Stimulated activated naive B cell treated with anti-CD40 and anti-IgM and Interleukin-4, amounts not matched to agents 10 μg/mL and 1 μg/mL and 100 μg/mL, for 72 hours (primary cell): ENCODE data around the gene RELN.

ENCODE experiments used
- ATAC-seq, 2 donors: fragments of 150-1000 bp; cut with Tn5 transposase; replicated peaks; 2 replicates each; pipeline ENCODE4 v1.10.0; 2021; ENCODE audit warnings: moderate library complexity in 1 of 2
- DNase-seq: peaks from one replicate; pipeline ENCODE4 v3.0.0; 2021
- H3K27ac Mint-ChIP-seq: one replicate; pipeline ENCODE4 v1.8.0; 2022; ENCODE audit warnings: mild to moderate bottlenecking, mixed read lengths
- H3K27me3 Mint-ChIP-seq, 2 donors: one replicate each; pipeline ENCODE4 v1.8.0; 2022; ENCODE audit warnings: mixed read lengths in 2 of 2
- H3K36me3 Mint-ChIP-seq, 2 donors: one replicate each; pipeline ENCODE4 v1.8.0; 2022; ENCODE audit warnings: mixed read lengths in 2 of 2, mild to moderate bottlenecking in 1 of 2
- H3K4me1 Mint-ChIP-seq, 2 donors: one replicate each; pipeline ENCODE4 v1.8.0; 2022; ENCODE audit warnings: mixed read lengths in 2 of 2, mild to moderate bottlenecking in 1 of 2
- H3K4me3 Mint-ChIP-seq, 2 donors: one replicate each; pipeline ENCODE4 v1.8.0; 2022; ENCODE audit warnings: mild to moderate bottlenecking in 2 of 2, mixed read lengths in 2 of 2, moderate library complexity in 1 of 2
- H3K9me3 Mint-ChIP-seq, 2 donors: one replicate each; pipeline ENCODE4 v1.8.0; 2022; ENCODE audit warnings: mixed read lengths in 2 of 2, mild to moderate bottlenecking in 1 of 2

Gene RELN

GRCh38 chr7:103944230-103944900, 45.1 kb downstream of the RELN start:
- Mint-ChIP-seq H3K36me3 (no peaks in the 10 kb centered on the region), H3K4me1 (no peaks in the 10 kb centered on the region), H3K9me3 (no peaks in the 10 kb centered on the region), H3K27ac (no peak overlapping the region), H3K27me3 (no peaks in the 10 kb centered on the region), H3K4me3 (no peak overlapping the region)
- DNase-seq: no peak
- no peak for ATAC-seq

DNA sequence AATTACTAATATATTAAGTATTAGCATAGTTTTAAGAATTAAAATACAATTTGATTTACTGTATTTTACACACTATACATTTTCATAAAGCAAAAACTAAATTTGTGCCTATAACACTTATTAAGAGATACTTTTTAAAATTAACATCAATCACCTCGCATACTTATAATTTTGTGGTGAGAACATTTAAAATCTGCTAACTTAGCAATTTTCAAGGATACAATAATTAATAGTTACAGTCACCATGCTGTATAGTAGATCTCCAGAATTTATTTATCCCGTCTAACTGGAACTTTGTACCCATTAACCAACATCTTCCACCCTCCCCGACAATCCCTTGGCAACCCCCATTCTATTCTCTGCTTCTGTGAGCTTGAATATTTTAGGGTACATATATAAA, 47.5 kb downstream of the RELN start:
- Mint-ChIP-seq H3K36me3 (no peaks in the 10 kb centered on the region), H3K27ac (no peak overlapping the region), H3K9me3 (no peaks in the 10 kb centered on the region), H3K4me1 (no peaks in the 10 kb centered on the region), H3K27me3 (no peaks in the 10 kb centered on the region), H3K4me3 (no peak overlapping the region)
- no peak for DNase-seq
- no peak for ATAC-seq

- no peak for DNase-seq
- H3K9me3 Mint-ChIP-seq: peaks cover 0 to 4% of the 10 kb centered on the region in 2 donors
- no peaks in the 10 kb centered on the region for H3K36me3 Mint-ChIP-seq
- H3K4me3 Mint-ChIP-seq: no peak overlapping the region
- no peak overlapping the region for H3K27ac Mint-ChIP-seq
- no peak for ATAC-seq
- H3K4me1 Mint-ChIP-seq: no peaks in the 10 kb centered on the region
- peaks cover 0 to 8% of the 10 kb centered on the region in 2 donors for H3K27me3 Mint-ChIP-seq
Observed at GRCh38 chr7:103940382-103941268, 48.8 kb downstream of the RELN start.

- H3K9me3 Mint-ChIP-seq: peaks cover 0 to 4% of the 10 kb centered on the region in 2 donors
- no peak for DNase-seq
- ATAC-seq: no peak
- H3K36me3 Mint-ChIP-seq: no peaks in the 10 kb centered on the region
- peaks cover 0 to 9% of the 10 kb centered on the region in 2 donors for H3K27me3 Mint-ChIP-seq
- H3K4me3 Mint-ChIP-seq: no peak overlapping the region
- H3K4me1 Mint-ChIP-seq: no peaks in the 10 kb centered on the region
- no peak overlapping the region for H3K27ac Mint-ChIP-seq
Observed at GRCh38 chr7:103937680-103938079, 51.8 kb downstream of the RELN start.

DNA sequence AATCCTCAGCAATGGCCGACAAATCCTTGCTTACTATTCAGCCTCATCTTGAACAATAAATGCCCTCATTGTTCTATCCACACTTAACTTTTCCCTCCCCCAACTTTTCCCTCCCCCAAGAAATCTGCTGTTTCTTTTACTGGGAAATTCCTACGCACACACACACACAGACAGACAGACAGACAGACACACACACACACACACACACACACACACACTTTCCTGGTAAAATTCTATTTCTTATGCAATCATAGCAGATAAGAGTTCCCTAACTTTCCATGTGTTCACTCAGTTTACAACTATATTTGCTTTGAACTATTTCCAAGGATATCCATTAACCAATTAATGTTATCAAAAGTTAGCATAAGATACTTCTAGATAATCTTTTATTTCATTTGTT, 52.9 kb downstream of the RELN start:
- Mint-ChIP-seq H3K36me3 (no peaks in the 10 kb centered on the region), H3K27ac (no peak overlapping the region), H3K27me3 (peaks cover 0 to 9% of the 10 kb centered on the region in 2 donors), H3K4me1 (no peaks in the 10 kb centered on the region), H3K9me3 (peaks cover 2 to 4% of the 10 kb centered on the region in 2 donors), H3K4me3 (no peak overlapping the region)
- no peak for DNase-seq
- no peak for ATAC-seq

DNA sequence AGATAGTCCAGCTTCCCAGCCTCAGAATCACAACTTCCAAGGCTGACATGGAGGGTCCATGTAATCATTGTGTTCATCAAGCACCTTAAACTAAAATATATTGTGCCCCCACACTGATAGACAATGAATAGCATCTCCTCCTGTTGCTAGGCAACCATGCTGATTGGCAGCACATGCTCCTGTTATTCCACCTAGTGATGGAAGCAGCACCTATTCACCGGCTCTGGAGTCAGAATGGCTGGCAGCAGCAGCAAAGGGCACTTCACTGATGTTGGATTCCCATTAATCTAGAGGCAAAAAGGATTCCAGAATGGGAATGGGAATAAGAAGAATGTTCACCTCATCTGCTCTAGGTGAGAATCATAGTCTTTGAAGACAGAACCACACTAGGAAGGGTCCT, 55.0 kb downstream of the RELN start:
- Mint-ChIP-seq H3K27ac (no peak overlapping the region), H3K9me3 (peaks cover 2 to 4% of the 10 kb centered on the region in 2 donors), H3K36me3 (no peaks in the 10 kb centered on the region), H3K4me1 (no peaks in the 10 kb centered on the region), H3K4me3 (no peak overlapping the region), H3K27me3 (peaks cover 0 to 9% of the 10 kb centered on the region in 2 donors)
- ATAC-seq: no peak
- DNase-seq: no peak

DNA sequence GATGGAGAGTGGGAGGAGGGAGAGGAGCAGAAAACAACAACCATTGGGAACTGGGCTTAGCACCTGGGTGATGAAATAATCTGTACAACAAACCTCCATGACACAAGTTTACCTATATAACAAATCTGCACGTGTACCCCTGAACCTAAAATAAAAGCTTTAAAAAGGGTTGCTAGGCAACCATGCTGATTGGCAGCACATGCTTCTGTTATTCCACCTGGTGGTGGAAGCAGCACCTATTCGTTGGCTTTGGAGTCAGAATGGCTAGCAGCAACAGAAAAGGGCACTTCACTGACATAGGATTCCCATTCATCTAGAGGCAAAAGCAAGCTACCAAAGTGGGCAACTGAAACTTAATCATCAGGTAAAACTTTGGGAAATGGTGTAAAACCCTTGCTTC, 57.1 kb downstream of the RELN start:
- Mint-ChIP-seq H3K27ac (no peak overlapping the region), H3K36me3 (no peaks in the 10 kb centered on the region), H3K27me3 (peaks cover 0 to 9% of the 10 kb centered on the region in 2 donors), H3K4me3 (no peak overlapping the region), H3K9me3 (peaks cover 2 to 4% of the 10 kb centered on the region in 2 donors), H3K4me1 (no peaks in the 10 kb centered on the region)
- no peak for DNase-seq
- ATAC-seq: no peak

DNA sequence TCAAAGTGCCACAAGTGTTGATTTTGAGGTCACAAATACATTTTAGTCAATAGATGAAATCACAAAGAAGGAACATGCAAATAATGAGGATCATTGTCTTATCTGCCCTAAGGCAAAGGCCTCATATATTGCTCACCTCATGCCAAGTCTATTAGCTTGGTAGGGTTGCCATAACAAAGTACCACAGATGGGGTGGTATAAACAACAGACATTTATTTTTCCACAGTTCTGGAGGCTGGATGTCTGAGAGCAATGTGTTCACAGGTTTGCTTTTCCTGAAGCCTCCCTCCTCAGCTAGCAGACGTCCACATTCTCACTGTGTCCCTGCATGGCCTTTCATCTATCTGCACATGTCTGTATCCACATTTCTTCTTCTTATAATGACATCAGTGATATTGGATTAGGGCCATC, 59.6 kb downstream of the RELN start:
- ATAC-seq: no peak
- H3K9me3 Mint-ChIP-seq: peaks cover 0 to 2% of the 10 kb centered on the region in 2 donors
- H3K27ac Mint-ChIP-seq: no peak overlapping the region
- H3K36me3 Mint-ChIP-seq: no peaks in the 10 kb centered on the region
- no peak overlapping the region for H3K4me3 Mint-ChIP-seq
- no peak for DNase-seq
- H3K4me1 Mint-ChIP-seq: no peaks in the 10 kb centered on the region
- H3K27me3 Mint-ChIP-seq: no peaks in the 10 kb centered on the region

- H3K36me3 Mint-ChIP-seq: no peaks in the 10 kb centered on the region
- no peaks in the 10 kb centered on the region for H3K27me3 Mint-ChIP-seq
- peaks cover 0 to 2% of the 10 kb centered on the region in 2 donors for H3K9me3 Mint-ChIP-seq
- ATAC-seq: no peak
- no peak overlapping the region for H3K4me3 Mint-ChIP-seq
- H3K27ac Mint-ChIP-seq: no peak overlapping the region
- H3K4me1 Mint-ChIP-seq: no peaks in the 10 kb centered on the region
- no peak for DNase-seq
Observed at GRCh38 chr7:103928581-103928980, 60.9 kb downstream of the RELN start.

- Mint-ChIP-seq H3K4me3 (no peak overlapping the region), H3K27me3 (peaks cover 0 to 4% of the 10 kb centered on the region in 2 donors)
- no peak for ATAC-seq
Observed at GRCh38 chr7:103924184-103924583, 65.3 kb downstream of the RELN start.

DNA sequence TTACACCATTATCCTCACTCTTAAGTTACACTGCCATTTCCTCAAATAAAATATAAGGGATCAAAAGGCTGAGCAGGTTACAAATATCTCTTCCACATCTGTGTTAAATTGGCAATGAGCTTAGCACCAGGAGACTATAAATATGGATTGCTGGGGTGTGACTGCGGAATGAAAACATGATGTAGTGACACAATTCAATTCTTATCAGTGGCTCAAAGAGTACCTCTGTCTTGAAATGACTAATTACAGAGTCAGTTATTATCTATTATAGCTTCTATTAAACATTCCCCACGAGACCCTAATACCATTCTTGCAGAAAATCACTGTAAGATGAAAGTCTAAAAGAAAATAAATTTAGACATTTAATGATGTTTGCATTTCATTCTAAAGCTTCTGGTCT, 67.1 kb downstream of the RELN start:
- H3K27me3 Mint-ChIP-seq: peaks cover 0 to 4% of the 10 kb centered on the region in 2 donors
- H3K4me1 Mint-ChIP-seq: no peaks in the 10 kb centered on the region
- H3K9me3 Mint-ChIP-seq: no peaks in the 10 kb centered on the region
- no peak for ATAC-seq
- no peak for DNase-seq
- H3K4me3 Mint-ChIP-seq: no peak overlapping the region
- no peaks in the 10 kb centered on the region for H3K36me3 Mint-ChIP-seq
- no peak overlapping the region for H3K27ac Mint-ChIP-seq

More at GRCh38 chr7:103924184-103924583, 65.3 kb downstream of the RELN start:
- H3K36me3 Mint-ChIP-seq: no peaks in the 10 kb centered on the region
- no peak overlapping the region for H3K27ac Mint-ChIP-seq
- no peaks in the 10 kb centered on the region for H3K9me3 Mint-ChIP-seq
- no peaks in the 10 kb centered on the region for H3K4me1 Mint-ChIP-seq
- DNase-seq: no peak

- Mint-ChIP-seq H3K27me3 (peaks cover 0 to 4% of the 10 kb centered on the region in 2 donors), H3K4me1 (no peaks in the 10 kb centered on the region), H3K9me3 (no peaks in the 10 kb centered on the region), H3K27ac (no peak overlapping the region), H3K36me3 (no peaks in the 10 kb centered on the region), H3K4me3 (no peak overlapping the region)
- DNase-seq (no peak), ATAC-seq (no peak)
Observed at GRCh38 chr7:103921692-103922091, 67.8 kb downstream of the RELN start.

DNA sequence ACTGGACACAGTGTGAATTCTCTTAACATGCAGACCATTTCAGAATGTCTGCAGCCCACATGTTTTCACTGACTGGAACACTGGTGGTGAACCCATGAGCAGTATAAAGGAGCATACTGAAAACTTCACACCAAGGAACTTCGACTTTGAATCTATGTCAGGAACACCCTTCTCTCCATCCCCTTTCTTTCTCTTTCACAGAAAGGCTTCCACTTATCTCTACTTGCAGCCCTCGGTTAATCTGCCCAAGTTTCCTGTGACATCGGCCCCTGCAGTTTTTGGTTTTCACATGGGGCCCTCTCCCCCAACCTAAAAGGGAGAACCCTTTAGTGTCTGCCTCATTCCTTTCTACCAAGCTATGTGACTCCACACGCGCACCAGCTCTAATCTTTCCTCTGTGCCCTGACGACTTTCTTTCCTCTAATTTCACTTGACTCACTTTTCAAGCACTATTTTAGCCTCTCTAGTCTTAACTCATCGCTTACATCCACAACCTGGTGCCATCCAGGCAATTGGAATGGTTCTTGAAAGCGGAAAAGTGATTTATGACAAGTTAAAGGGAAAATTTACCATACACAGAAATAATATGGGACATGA, 70.1 kb downstream of the RELN start:
- Mint-ChIP-seq H3K27me3 (peaks cover 0 to 4% of the 10 kb centered on the region in 2 donors), H3K36me3 (no peaks in the 10 kb centered on the region), H3K27ac (no peak overlapping the region), H3K9me3 (no peaks in the 10 kb centered on the region), H3K4me1 (no peaks in the 10 kb centered on the region), H3K4me3 (no peak overlapping the region)
- DNase-seq: no peak
- ATAC-seq: no peak

DNA sequence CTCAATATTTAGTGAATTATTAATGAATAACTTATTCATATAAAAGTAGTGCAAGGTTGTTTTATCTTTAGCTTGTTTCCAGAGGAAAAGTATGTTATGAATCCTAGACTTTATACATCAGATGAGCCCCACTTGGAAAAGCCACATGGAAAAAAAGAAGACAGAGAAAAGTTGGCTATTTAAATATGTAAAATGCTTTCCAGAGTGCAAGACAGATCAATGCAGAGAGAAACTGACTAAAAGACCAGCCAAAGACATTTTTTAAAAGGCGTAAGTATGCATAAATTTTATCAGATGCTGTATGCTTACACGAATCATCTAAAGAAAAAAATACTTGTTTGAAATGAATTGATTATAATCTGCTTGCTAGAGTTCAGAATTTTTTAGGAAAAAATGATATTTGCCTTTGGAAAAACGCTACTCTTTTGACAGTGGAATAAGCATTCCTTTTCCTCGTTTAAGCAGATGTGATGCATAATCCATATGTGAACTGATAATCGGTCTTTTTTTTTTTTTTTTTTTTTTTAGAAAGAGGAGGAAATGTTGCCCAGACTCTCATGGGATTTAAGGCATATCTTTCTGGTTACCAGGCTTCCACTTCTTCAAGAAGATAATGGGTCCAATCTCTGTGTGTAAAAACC, 70.7 kb downstream of the RELN start:
- ATAC-seq (no peak), DNase-seq (no peak)
- no peaks in the 10 kb centered on the region for H3K4me1 Mint-ChIP-seq
- peaks cover 0 to 4% of the 10 kb centered on the region in 2 donors for H3K27me3 Mint-ChIP-seq
- H3K36me3 Mint-ChIP-seq: no peaks in the 10 kb centered on the region
- no peak overlapping the region for H3K4me3 Mint-ChIP-seq
- H3K27ac Mint-ChIP-seq: no peak overlapping the region
- H3K9me3 Mint-ChIP-seq: no peaks in the 10 kb centered on the region
